Measurements from ENCODE around the gene UACA. TPM values are rescaled to one million over a fixed set of nuclear protein-coding genes. Genes with fewer than 3 reads are reported as not detected.

The UACA gene
- polyA plus RNA-seq, 1 donor (not counting 4 experiments of a cell fraction or from before 2014, with no cell fraction given) = 26.6 TPM

DNA sequence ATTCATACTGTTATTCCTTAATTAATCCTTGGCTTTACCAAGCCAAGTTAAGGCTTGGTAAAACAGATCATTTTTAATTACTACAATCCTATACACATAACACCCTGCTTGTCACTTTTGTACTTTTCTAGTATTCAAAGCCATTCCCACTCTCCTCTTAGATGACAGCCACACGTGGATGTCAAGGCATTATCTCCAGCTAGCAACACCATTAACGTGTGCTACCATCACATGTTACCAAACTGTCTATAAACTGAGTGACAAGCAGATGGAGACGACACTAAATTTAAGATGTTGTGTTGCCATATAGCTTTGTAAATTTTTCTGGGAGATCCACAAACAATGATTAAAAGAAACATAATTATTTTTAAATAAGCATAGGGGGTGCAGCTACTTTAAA, 103.7 kb downstream of the UACA start:
- H3K9me3 ChIP-seq (ENCODE audit: control insufficient read depth, low read depth, low read length) = no peaks in the 10 kb centered on the region
- dilution Hi-C loops (cut with MboI; ENCODE audit: extremely low pct_ligation_motif_present, low sequenced_read_pairs) = no loop called here
- no peak overlapping the region for H3K27ac ChIP-seq (ENCODE audit: control insufficient read depth, insufficient read depth, low read length)
- peaks cover 0 to 4% of the 10 kb centered on the region in 2 experiments for H3K36me3 ChIP-seq (ENCODE audit: control insufficient read depth in 2 of 2, extremely low read depth in 1 of 2, insufficient read depth in 2 of 2, low read length in 2 of 2)
- H3K9ac ChIP-seq (ENCODE audit: control insufficient read depth, extremely low read depth, insufficient read depth, low read length) = no peak overlapping the region
- TF ChIP-seq, protein P1, sequence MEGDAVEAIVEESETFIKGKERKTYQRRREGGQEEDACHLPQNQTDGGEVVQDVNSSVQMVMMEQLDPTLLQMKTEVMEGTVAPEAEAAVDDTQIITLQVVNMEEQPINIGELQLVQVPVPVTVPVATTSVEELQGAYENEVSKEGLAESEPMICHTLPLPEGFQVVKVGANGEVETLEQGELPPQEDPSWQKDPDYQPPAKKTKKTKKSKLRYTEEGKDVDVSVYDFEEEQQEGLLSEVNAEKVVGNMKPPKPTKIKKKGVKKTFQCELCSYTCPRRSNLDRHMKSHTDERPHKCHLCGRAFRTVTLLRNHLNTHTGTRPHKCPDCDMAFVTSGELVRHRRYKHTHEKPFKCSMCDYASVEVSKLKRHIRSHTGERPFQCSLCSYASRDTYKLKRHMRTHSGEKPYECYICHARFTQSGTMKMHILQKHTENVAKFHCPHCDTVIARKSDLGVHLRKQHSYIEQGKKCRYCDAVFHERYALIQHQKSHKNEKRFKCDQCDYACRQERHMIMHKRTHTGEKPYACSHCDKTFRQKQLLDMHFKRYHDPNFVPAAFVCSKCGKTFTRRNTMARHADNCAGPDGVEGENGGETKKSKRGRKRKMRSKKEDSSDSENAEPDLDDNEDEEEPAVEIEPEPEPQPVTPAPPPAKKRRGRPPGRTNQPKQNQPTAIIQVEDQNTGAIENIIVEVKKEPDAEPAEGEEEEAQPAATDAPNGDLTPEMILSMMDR (optimal IDR thresholded peaks at IDR 0.05 in 1 of 3, IDR thresholded peaks at IDR 0.05 in 1 of 3, conservative IDR thresholded peaks at IDR 0.05 in 1 of 3; ENCODE audit: extremely low read depth in 1 of 3, insufficient read depth in 2 of 3, low read length in 3 of 3) = no peak
- no peak for TF ChIP-seq EZH2 (IDR thresholded peaks at IDR 0.05; ENCODE audit: low read length)
- no peaks in the 10 kb centered on the region for H3K9me1 ChIP-seq (ENCODE audit: control insufficient read depth, extremely low read depth, insufficient read depth, low read length)
- no peaks in the 10 kb centered on the region for H3K79me2 ChIP-seq (ENCODE audit: control insufficient read depth, insufficient read depth, low read length)
- no peaks in the 10 kb centered on the region for H3K4me1 ChIP-seq (ENCODE audit: control insufficient read depth, extremely low read depth, insufficient read depth, low read length)
- DNase-seq (ENCODE audit: low read depth, low spot score) = no peak
- H3K27me3 ChIP-seq (ENCODE audit: control insufficient read depth, extremely low read depth, insufficient read depth, low read length) = no peaks in the 10 kb centered on the region
- FAIRE-seq = no peak
- H3K4me2 ChIP-seq (ENCODE audit: control insufficient read depth, extremely low read depth, insufficient read depth, low read depth, low read length) = no peak overlapping the region
- H2AFZ ChIP-seq (ENCODE audit: control insufficient read depth, low read length) = no peak overlapping the region
- no peaks in the 10 kb centered on the region for H4K20me1 ChIP-seq (ENCODE audit: control insufficient read depth, extremely low read depth, insufficient read depth, low read length)
- H3K4me3 ChIP-seq (ENCODE audit: control insufficient read depth in 2 of 3, extremely low read depth in 1 of 3, insufficient read depth in 2 of 3, low read depth in 1 of 3, low read length in 3 of 3) = no peak overlapping the region

DNA sequence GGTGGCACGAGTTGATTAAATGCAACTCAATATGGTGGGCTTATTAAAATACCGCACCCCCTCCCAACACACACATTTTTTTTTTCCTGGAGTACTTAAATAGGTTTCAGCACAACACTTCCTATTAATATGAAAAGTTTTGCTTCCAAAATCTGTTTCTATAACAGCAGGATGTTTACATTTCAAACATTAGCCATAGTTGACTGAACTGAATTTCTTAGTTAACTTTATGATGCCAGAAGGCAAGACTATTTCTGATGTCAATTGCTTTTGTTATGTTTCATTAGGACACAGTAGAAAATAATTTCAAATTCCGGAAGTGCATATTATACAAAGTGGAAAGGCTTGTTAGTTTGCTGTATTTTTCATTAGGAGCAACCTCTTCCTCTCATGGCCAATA, 104.7 kb downstream of the UACA start:
- dilution Hi-C loops (cut with MboI; ENCODE audit: extremely low pct_ligation_motif_present, low sequenced_read_pairs) = no loop called here
- no peak overlapping the region for H3K27ac ChIP-seq (ENCODE audit: control insufficient read depth, insufficient read depth, low read length)
- H3K9me1 ChIP-seq (ENCODE audit: control insufficient read depth, extremely low read depth, insufficient read depth, low read length) = no peaks in the 10 kb centered on the region
- no peaks in the 10 kb centered on the region for H3K79me2 ChIP-seq (ENCODE audit: control insufficient read depth, insufficient read depth, low read length)
- H3K27me3 ChIP-seq (ENCODE audit: control insufficient read depth, extremely low read depth, insufficient read depth, low read length) = no peaks in the 10 kb centered on the region
- no peak overlapping the region for H2AFZ ChIP-seq (ENCODE audit: control insufficient read depth, low read length)
- no peak for FAIRE-seq
- H3K4me2 ChIP-seq (ENCODE audit: control insufficient read depth, extremely low read depth, insufficient read depth, low read depth, low read length) = no peak overlapping the region
- no peaks in the 10 kb centered on the region for H3K36me3 ChIP-seq (ENCODE audit: control insufficient read depth in 2 of 2, extremely low read depth in 1 of 2, insufficient read depth in 2 of 2, low read length in 2 of 2)
- no peaks in the 10 kb centered on the region for H3K4me1 ChIP-seq (ENCODE audit: control insufficient read depth, extremely low read depth, insufficient read depth, low read length)
- no peaks in the 10 kb centered on the region for H4K20me1 ChIP-seq (ENCODE audit: control insufficient read depth, extremely low read depth, insufficient read depth, low read length)
- H3K9me3 ChIP-seq (ENCODE audit: control insufficient read depth, low read depth, low read length) = no peaks in the 10 kb centered on the region
- no peak overlapping the region for H3K4me3 ChIP-seq (ENCODE audit: control insufficient read depth in 2 of 3, extremely low read depth in 1 of 3, insufficient read depth in 2 of 3, low read depth in 1 of 3, low read length in 3 of 3)
- no peak overlapping the region for H3K9ac ChIP-seq (ENCODE audit: control insufficient read depth, extremely low read depth, insufficient read depth, low read length)
- DNase-seq (ENCODE audit: low read depth, low spot score) = no peak
- TF ChIP-seq EZH2 (IDR thresholded peaks at IDR 0.05; ENCODE audit: low read length) = no peak
- TF ChIP-seq, protein P1 (optimal IDR thresholded peaks at IDR 0.05 in 1 of 3, IDR thresholded peaks at IDR 0.05 in 1 of 3, conservative IDR thresholded peaks at IDR 0.05 in 1 of 3; ENCODE audit: extremely low read depth in 1 of 3, insufficient read depth in 2 of 3, low read length in 3 of 3) = no peak
